Amniotic epithelial cell (primary cell): Measurements from ENCODE around the gene IQGAP1.

Experiments used
- DNase-seq: peaks from one replicate; pipeline ENCODE4 v3.0.0-alpha.2; 2010; ENCODE audit warnings: low read depth

IQGAP1 gene

GRCh38 chr15:90435652-90436337 is 47.8 kb downstream of the IQGAP1 start:
- peak; percentile 63 for DNase-seq

- DNase-seq = no peak
These were observed 48.9 kb downstream of the IQGAP1 start for GRCh38 chr15:90436952-90437351.

GRCh38 chr15:90437516-90437915 is 49.5 kb downstream of the IQGAP1 start:
- no peak for DNase-seq

- DNase-seq = no peak
These were observed 51.9 kb downstream of the IQGAP1 start for GRCh38 chr15:90439946-90440345.

GRCh38 chr15:90441027-90441426 is 53.0 kb downstream of the IQGAP1 start:
- DNase-seq = no peak

GRCh38 chr15:90442423-90442822 is 54.4 kb downstream of the IQGAP1 start:
- no peak for DNase-seq

GRCh38 chr15:90449206-90449735 is 61.2 kb downstream of the IQGAP1 start:
- DNase-seq = peak; percentile 28

GRCh38 chr15:90451053-90451850 is 63.2 kb downstream of the IQGAP1 start:
- DNase-seq = peak; percentile 59

GRCh38 chr15:90456236-90456635 is 68.2 kb downstream of the IQGAP1 start:
- DNase-seq = no peak

GRCh38 chr15:90458061-90458460 is 70.0 kb downstream of the IQGAP1 start:
- no peak for DNase-seq

- peak; percentile 18 for DNase-seq
These were observed 71.3 kb downstream of the IQGAP1 start for GRCh38 chr15:90459368-90459767.

GRCh38 chr15:90460142-90460824 is 72.2 kb downstream of the IQGAP1 start:
- peak; percentile 55 for DNase-seq

GRCh38 chr15:90463381-90463780 is 75.3 kb downstream of the IQGAP1 start:
- no peak for DNase-seq

- DNase-seq = peak; percentile 64
These were observed 77.3 kb downstream of the IQGAP1 start for GRCh38 chr15:90465140-90465929.

GRCh38 chr15:90465930-90466567 is 78.0 kb downstream of the IQGAP1 start:
- peak; percentile 21 for DNase-seq

- DNase-seq = no peak
These were observed 81.7 kb downstream of the IQGAP1 start for GRCh38 chr15:90469723-90470122.

- DNase-seq = no peak
These were observed 82.4 kb downstream of the IQGAP1 start for GRCh38 chr15:90470453-90470852.

GRCh38 chr15:90471126-90471525 is 83.1 kb downstream of the IQGAP1 start:
- no peak for DNase-seq

- DNase-seq = no peak
These were observed 83.7 kb downstream of the IQGAP1 start for GRCh38 chr15:90471769-90472168.

- DNase-seq = peak; percentile 25
These were observed 90.9 kb downstream of the IQGAP1 start for GRCh38 chr15:90478846-90479481.

- peak; percentile 90 for DNase-seq
These were observed 91.6 kb downstream of the IQGAP1 start for GRCh38 chr15:90479656-90480055.
